Tibial nerve (tissue), 4 donors: ENCODE data around the gene MYO1D. TPM values are rescaled to one million over a fixed set of nuclear protein-coding genes. Genes with fewer than 3 reads are reported as not detected.
A peak's percentile ranks its signal among the peaks of the same experiment; 100 is the strongest.

Experiments
- DNase-seq, 2 donors: peaks; one replicate each; pipeline ENCODE4 v3.0.0-alpha.2; 2019; ENCODE audit warnings: low spot score in 2 of 2
- H3K27ac ChIP-seq, 4 donors: fragments of 200-600 bp; sonication (generic) in 3 of 4; one replicate each; pipeline ENCODE4 v1.5.1; 2017 to 2019; ENCODE audit warnings: mild to moderate bottlenecking in 1 of 4
- H3K27me3 ChIP-seq, 2 donors: fragments of 200-600 bp; sonication (generic) in 1 of 2; one replicate each; pipeline versions ENCODE4 v1.5.1 to v1.6.0; 2017 to 2019
- H3K36me3 ChIP-seq, 3 donors: fragments of 200-600 bp; sonication (generic); one replicate each; pipeline ENCODE4 v1.5.1; 2018 to 2019
- H3K4me1 ChIP-seq, 4 donors: fragments of 200-600 bp; sonication (generic) in 3 of 4; one replicate each; pipeline ENCODE4 v1.5.1; 2017 to 2019
- H3K4me3 ChIP-seq, 4 donors: fragments of 200-600 bp; sonication (generic) in 3 of 4; one replicate each; pipeline ENCODE4 v1.5.1; 2017 to 2019; ENCODE audit warnings: mild to moderate bottlenecking in 1 of 4, moderate library complexity in 1 of 4
- H3K9me3 ChIP-seq, 4 donors: fragments of 200-600 bp; sonication (generic) in 3 of 4; one replicate each; pipeline ENCODE4 v1.5.1; 2017 to 2019
- EP300 ChIP-seq, 2 donors: sonication (generic); formaldehyde crosslinking; IDR thresholded peaks; one replicate each; pipeline ENCODE4 v1.6.1; 2017; ENCODE audit warnings: antibody characterized with exemption in 2 of 2, mild to moderate bottlenecking in 1 of 2
- POLR2A ChIP-seq, 2 donors: fragments of 450-650 bp; IDR thresholded peaks; one replicate each; pipeline ENCODE4 v1.6.1; 2017; ENCODE audit warnings: antibody characterized with exemption in 2 of 2, mild to moderate bottlenecking in 2 of 2, moderate library complexity in 2 of 2
- WGBS, 2 donors: methylation state at CpG; one replicate each; pipeline ENCODE4 v1.1.5; 2018; 5-methylcytosine and 5-hydroxymethylcytosine counted together
- total RNA-seq, 4 donors: library from RNA; depleted of rRNA; stranded (reverse); fragments of >200 nt; gene quantifications; one replicate each; pipeline ENCODE4 v1.1.0, GENCODE V29; 2016
- TF ChIP-seq, protein P1 (sequence below), 5 experiments: fragments of 200-600 bp in 3 of 5; fragments of 450-650 bp in 2 of 5; sonication (generic) in 3 of 5; IDR thresholded peaks; one replicate each; pipeline ENCODE4 v1.5.1; 2016 to 2019; ENCODE audit warnings: antibody characterized with exemption in 5 of 5, mild to moderate bottlenecking in 3 of 5, moderate library complexity in 2 of 5

MYO1D gene
- total RNA-seq, 4 donors from 2014 or later = 28.5 to 49.6 (median 42.4) TPM

DNA sequence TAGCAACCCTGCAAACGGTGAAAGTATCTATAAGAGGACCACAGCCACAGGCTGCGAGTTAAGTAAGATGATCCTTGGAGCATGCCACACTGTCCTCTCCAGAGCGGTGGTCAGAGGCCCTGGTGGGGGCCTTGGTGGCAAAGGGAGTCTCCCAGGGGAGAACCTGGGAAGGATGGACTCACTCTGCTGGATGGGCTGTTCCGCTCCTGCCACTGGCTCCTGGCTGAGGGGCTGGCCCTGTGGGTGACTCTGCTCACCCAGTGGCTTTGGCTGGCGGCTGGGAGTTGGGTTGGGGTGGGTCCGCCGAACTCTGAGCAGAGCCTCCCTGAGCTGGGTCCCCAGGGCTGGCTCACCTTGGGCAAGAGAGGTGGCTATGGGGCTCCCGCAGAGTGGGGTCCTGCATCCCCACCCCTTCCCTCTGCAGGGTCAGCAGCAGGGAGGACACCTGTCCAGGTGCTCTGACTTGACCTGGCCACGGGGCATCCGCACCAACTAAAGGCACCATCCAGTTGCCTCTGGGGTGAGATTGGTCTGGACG is 382.9 kb downstream of the MYO1D start:
- Histone ChIP-seq H3K9me3 (no peaks in the 10 kb centered on the region), H3K27ac (no peak overlapping the region), H3K4me3 (no peak overlapping the region), H3K4me1 (peaks cover 0 to 13% (median 7%) of the 10 kb centered on the region in 4 donors), H3K27me3 (no peaks in the 10 kb centered on the region), H3K36me3 (no peaks in the 10 kb centered on the region)
- no peak for DNase-seq
- 88 to 91% methylated on average over 9 to 10 of the region's 11 CpGs for WGBS, 2 donors
- TF ChIP-seq, protein P1, sequence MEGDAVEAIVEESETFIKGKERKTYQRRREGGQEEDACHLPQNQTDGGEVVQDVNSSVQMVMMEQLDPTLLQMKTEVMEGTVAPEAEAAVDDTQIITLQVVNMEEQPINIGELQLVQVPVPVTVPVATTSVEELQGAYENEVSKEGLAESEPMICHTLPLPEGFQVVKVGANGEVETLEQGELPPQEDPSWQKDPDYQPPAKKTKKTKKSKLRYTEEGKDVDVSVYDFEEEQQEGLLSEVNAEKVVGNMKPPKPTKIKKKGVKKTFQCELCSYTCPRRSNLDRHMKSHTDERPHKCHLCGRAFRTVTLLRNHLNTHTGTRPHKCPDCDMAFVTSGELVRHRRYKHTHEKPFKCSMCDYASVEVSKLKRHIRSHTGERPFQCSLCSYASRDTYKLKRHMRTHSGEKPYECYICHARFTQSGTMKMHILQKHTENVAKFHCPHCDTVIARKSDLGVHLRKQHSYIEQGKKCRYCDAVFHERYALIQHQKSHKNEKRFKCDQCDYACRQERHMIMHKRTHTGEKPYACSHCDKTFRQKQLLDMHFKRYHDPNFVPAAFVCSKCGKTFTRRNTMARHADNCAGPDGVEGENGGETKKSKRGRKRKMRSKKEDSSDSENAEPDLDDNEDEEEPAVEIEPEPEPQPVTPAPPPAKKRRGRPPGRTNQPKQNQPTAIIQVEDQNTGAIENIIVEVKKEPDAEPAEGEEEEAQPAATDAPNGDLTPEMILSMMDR (IDR thresholded peaks at IDR 0.05) = no peak
- TF ChIP-seq POLR2A (IDR thresholded peaks at IDR 0.05) (no peak), EP300 (IDR thresholded peaks at IDR 0.05) (no peak)

DNA sequence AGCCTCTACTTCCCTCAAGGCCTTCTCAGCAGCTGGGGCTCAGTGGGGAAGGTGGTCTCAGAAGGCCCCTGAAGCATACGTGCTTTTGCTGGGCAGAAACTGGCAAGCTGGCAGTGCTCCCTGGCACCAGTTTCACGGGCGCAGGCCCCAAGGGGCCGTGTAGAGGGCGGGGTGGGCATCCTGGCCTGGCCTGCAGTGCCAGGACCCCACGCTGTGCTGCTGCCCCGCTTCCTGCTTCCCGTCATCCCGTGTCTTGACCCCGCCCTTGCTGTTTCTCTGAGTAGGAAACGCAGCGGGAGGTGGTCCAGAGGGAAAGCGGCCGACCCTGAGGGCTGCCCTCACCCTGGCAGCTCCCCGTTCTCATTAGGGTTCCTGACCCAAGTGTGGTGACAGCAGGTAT is 383.4 kb downstream of the MYO1D start:
- TF ChIP-seq EP300 (IDR thresholded peaks at IDR 0.05) = no peak
- no peak for TF ChIP-seq POLR2A (IDR thresholded peaks at IDR 0.05)
- TF ChIP-seq, protein P1 (IDR thresholded peaks at IDR 0.05) = no peak
- Histone ChIP-seq H3K4me3 (no peak overlapping the region), H3K27me3 (no peaks in the 10 kb centered on the region), H3K4me1 (peaks cover 0 to 13% (median 7%) of the 10 kb centered on the region in 4 donors), H3K9me3 (no peaks in the 10 kb centered on the region), H3K36me3 (no peaks in the 10 kb centered on the region), H3K27ac (no peak overlapping the region)
- 83 to 89% methylated on average over 15 of the region's 15 CpGs for WGBS, 2 donors
- no peak for DNase-seq

GRCh38 chr17:32492648-32493289 is 384.2 kb downstream of the MYO1D start:
- no peak overlapping the region for H3K4me3 ChIP-seq
- TF ChIP-seq, protein P1 (IDR thresholded peaks at IDR 0.05) = no peak
- TF ChIP-seq EP300 (IDR thresholded peaks at IDR 0.05) (no peak), POLR2A (IDR thresholded peaks at IDR 0.05) (no peak)

DNA sequence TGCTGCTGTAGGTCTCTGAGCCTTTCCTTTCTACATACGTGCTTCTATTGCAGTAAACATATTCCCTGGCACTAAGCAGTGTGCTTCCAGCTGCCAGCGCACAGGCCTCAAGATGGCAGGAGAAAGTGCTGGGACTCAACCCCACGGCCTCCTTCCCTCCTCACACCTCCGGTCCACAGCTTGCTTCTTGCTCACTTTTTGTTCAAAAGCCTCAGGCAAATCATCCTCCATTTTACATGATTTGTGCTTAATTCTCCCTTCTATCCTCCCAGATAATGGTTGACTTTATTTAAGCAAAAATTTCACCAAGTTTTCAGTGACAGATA is 384.7 kb downstream of the MYO1D start:
- Histone ChIP-seq H3K9me3 (no peaks in the 10 kb centered on the region), H3K27ac (peak overlapping the region in 1 of 4 donors; percentile 30), H3K4me1 (peaks cover 0 to 21% (median 10%) of the 10 kb centered on the region in 4 donors), H3K4me3 (no peak overlapping the region), H3K27me3 (no peaks in the 10 kb centered on the region), H3K36me3 (no peaks in the 10 kb centered on the region)
- TF ChIP-seq EP300 (IDR thresholded peaks at IDR 0.05) (no peak), POLR2A (IDR thresholded peaks at IDR 0.05) (no peak)
- TF ChIP-seq, protein P1 (IDR thresholded peaks at IDR 0.05) = no peak
- no peak for DNase-seq
- 74 to 81% methylated on average over 4 of the region's 4 CpGs for WGBS, 2 donors

More at GRCh38 chr17:32492648-32493289, 384.2 kb downstream of the MYO1D start:
- no peaks in the 10 kb centered on the region for H3K36me3 ChIP-seq
- peaks cover 0 to 15% (median 8%) of the 10 kb centered on the region in 4 donors for H3K4me1 ChIP-seq
- WGBS, 2 donors = 70 to 71% methylated on average over 7 of the region's 7 CpGs
- H3K9me3 ChIP-seq = no peaks in the 10 kb centered on the region
- no peaks in the 10 kb centered on the region for H3K27me3 ChIP-seq
- H3K27ac ChIP-seq = peak overlapping the region in 1 of 4 donors; percentile 30
- DNase-seq = no peak
